Keratinocyte (primary cell): ENCODE measurements around the gene AHRR. TPM values are rescaled to one million over a fixed set of nuclear protein-coding genes. Genes with fewer than 3 reads are reported as not detected.

Experiments
- DNase-seq: peaks from one replicate; pipeline ENCODE4 v3.0.0-alpha.2; 2011; ENCODE audit warnings: low read depth, missing footprints, low spot score
- FAIRE-seq: peaks from 2 replicates; lab custom pipeline; 2011; peaks lifted over from hg19 to GRCh38; lab: Jason Lieb, UNC
- H2AFZ ChIP-seq: 2 replicates; pipeline ENCODE4 v1.6.0; 2012; ENCODE audit warnings: low read length, control low read depth, inconsistent platforms; ENCODE audit not compliant: control insufficient read depth
- H3K27ac ChIP-seq: 2 replicates; pipeline ENCODE4 v1.5.1; 2011; ENCODE audit warnings: low read length; ENCODE audit not compliant: control insufficient read depth, insufficient read depth
- H3K27me3 ChIP-seq: 3 replicates; pipeline ENCODE4 v1.6.0; 2011; ENCODE audit warnings: low read length; ENCODE audit not compliant: control insufficient read depth, insufficient read depth; ENCODE audit errors: extremely low read depth
- H3K36me3 ChIP-seq, 2 experiments: 2 replicates in 1 of 2; 3 replicates in 1 of 2; pipeline ENCODE4 v1.5.1; 2011; ENCODE audit warnings: low read length in 2 of 2, mild to moderate bottlenecking in 1 of 2; ENCODE audit not compliant: control insufficient read depth in 2 of 2, insufficient read depth in 2 of 2; ENCODE audit errors: extremely low read depth in 1 of 2
- H3K4me1 ChIP-seq: 3 replicates; pipeline ENCODE4 v1.5.1; 2011; ENCODE audit warnings: low read length; ENCODE audit not compliant: control insufficient read depth, insufficient read depth; ENCODE audit errors: extremely low read depth
- H3K4me2 ChIP-seq: 3 replicates; pipeline ENCODE4 v1.6.0; 2011; ENCODE audit warnings: low read depth, low read length; ENCODE audit not compliant: control insufficient read depth, insufficient read depth; ENCODE audit errors: extremely low read depth
- H3K4me3 ChIP-seq, 3 experiments: fragments of 200-600 bp in 1 of 3; sonication (generic) in 1 of 3; 2 replicates in 2 of 3; 3 replicates in 1 of 3; pipeline ENCODE4 v1.5.1; 2011 to 2016; ENCODE audit warnings: low read length in 3 of 3, mild to moderate bottlenecking in 3 of 3, control low read depth in 2 of 3, inconsistent platforms in 1 of 3, low read depth in 1 of 3, mixed read lengths in 1 of 3, mixed run types in 1 of 3, moderate library complexity in 1 of 3; ENCODE audit not compliant: control insufficient read depth in 2 of 3, insufficient read depth in 2 of 3; ENCODE audit errors: extremely low read depth in 1 of 3
- H3K79me2 ChIP-seq: 2 replicates; pipeline ENCODE4 v1.6.0; 2012; ENCODE audit warnings: low read length; ENCODE audit not compliant: control insufficient read depth, insufficient read depth
- H3K9ac ChIP-seq: 3 replicates; pipeline ENCODE4 v1.6.0; 2011; ENCODE audit warnings: low read length; ENCODE audit not compliant: control insufficient read depth, insufficient read depth; ENCODE audit errors: extremely low read depth
- H3K9me1 ChIP-seq: 3 replicates; pipeline ENCODE4 v1.6.0; 2011; ENCODE audit warnings: low read length; ENCODE audit not compliant: control insufficient read depth, insufficient read depth; ENCODE audit errors: extremely low read depth
- H3K9me3 ChIP-seq: 2 replicates; pipeline ENCODE4 v1.5.1; 2012; ENCODE audit warnings: low read depth, low read length; ENCODE audit not compliant: control insufficient read depth
- H4K20me1 ChIP-seq: 3 replicates; pipeline ENCODE4 v1.6.0; 2011; ENCODE audit warnings: low read length; ENCODE audit not compliant: control insufficient read depth, insufficient read depth; ENCODE audit errors: extremely low read depth
- EZH2 ChIP-seq: IDR thresholded peaks from one replicate; pipeline ENCODE4 v1.6.1; 2012; ENCODE audit warnings: inconsistent platforms, mild to moderate bottlenecking, low read length, moderate library complexity
- dilution Hi-C: fragments of 300-500 bp; cut with MboI; formaldehyde crosslinking; loops from one replicate; pipeline ENCODE4 v1.7.0; 2020; ENCODE audit warnings: low sequenced_read_pairs; ENCODE audit not compliant: extremely low pct_ligation_motif_present
- polyA plus RNA-seq, 5 experiments: library from polyadenylated mRNA; depleted of rRNA in 3 of 5; stranded (reverse) in 3 of 5; stranded (forward) in 1 of 5; unstranded in 1 of 5; fragments of >200 nt; gene quantifications; 1 replicate in 1 of 5; 2 replicates in 3 of 5; 3 replicates in 1 of 5; pipeline versions ENCODE4 v1.2.1 to v1.2.3, GENCODE V29; 2011 to 2012; ENCODE audit warnings: missing spikeins in 2 of 5, low read depth in 1 of 5, low replicate concordance in 1 of 5
- TF ChIP-seq, protein P1 (sequence below), 3 experiments: IDR thresholded peaks in 1 of 3; conservative IDR thresholded peaks in 1 of 3; optimal IDR thresholded peaks in 1 of 3; 2 replicates in 2 of 3; 3 replicates in 1 of 3; pipeline versions ENCODE3 to v1.5.1; 2011; ENCODE audit warnings: low read length in 3 of 3, mild to moderate bottlenecking in 3 of 3, moderate library complexity in 2 of 3, control low read depth in 1 of 3, inconsistent platforms in 1 of 3; ENCODE audit not compliant: insufficient read depth in 2 of 3; ENCODE audit errors: extremely low read depth in 1 of 3

AHRR gene
- polyA plus RNA-seq, 1 donor (not counting 4 experiments of a cell fraction or from before 2014, with no cell fraction given), result 0.24 TPM

DNA sequence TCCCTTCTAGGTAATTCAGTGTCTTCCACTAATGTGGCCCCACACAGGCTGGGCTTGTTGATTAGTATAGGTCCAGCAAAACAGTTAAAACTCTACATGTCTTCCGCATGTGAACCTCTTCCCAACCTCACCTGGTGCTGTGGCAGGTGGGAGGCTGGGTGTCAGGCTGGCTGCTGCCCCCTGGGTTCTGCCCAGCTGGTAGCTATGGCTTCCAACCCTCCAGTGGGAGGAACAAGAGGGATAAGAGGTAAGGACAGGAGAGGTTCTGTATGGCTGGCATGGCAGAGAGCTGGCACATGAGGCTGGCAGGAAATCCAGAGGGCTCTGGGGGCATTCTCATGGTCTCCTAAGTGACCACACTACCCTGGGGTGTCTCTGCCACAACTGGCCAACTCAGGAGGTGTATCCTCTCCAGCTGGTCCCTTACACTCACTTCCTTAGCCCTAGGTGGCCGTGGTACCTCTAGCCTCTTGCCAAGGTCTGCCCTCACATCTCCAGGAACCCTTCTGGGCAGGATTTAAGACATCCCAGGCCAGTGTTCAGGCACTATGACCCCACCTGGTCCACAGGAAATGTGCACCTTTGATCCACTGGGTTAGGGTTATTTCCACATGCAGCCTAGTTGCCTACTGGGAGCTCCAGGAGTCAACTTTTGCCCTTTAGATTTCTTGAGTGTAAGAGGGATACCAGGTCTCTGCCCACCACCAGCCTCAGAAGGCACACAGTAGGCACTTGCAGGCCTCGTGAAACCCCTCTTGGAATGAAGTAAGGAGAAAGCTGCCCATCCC lies 41.7 kb downstream of the AHRR start:
- DNase-seq, result no peak
- no peak overlapping the region for H2AFZ ChIP-seq
- H3K4me1 ChIP-seq, result no peaks in the 10 kb centered on the region
- FAIRE-seq, result no peak
- H3K4me3 ChIP-seq, result no peak overlapping the region
- no peaks in the 10 kb centered on the region for H4K20me1 ChIP-seq
- no peak overlapping the region for H3K27ac ChIP-seq
- H3K36me3 ChIP-seq, result no peaks in the 10 kb centered on the region
- no peaks in the 10 kb centered on the region for H3K79me2 ChIP-seq
- no peak overlapping the region for H3K4me2 ChIP-seq
- no peak overlapping the region for H3K9ac ChIP-seq
- no peaks in the 10 kb centered on the region for H3K9me1 ChIP-seq
- no peak for TF ChIP-seq EZH2
- TF ChIP-seq, protein P1, sequence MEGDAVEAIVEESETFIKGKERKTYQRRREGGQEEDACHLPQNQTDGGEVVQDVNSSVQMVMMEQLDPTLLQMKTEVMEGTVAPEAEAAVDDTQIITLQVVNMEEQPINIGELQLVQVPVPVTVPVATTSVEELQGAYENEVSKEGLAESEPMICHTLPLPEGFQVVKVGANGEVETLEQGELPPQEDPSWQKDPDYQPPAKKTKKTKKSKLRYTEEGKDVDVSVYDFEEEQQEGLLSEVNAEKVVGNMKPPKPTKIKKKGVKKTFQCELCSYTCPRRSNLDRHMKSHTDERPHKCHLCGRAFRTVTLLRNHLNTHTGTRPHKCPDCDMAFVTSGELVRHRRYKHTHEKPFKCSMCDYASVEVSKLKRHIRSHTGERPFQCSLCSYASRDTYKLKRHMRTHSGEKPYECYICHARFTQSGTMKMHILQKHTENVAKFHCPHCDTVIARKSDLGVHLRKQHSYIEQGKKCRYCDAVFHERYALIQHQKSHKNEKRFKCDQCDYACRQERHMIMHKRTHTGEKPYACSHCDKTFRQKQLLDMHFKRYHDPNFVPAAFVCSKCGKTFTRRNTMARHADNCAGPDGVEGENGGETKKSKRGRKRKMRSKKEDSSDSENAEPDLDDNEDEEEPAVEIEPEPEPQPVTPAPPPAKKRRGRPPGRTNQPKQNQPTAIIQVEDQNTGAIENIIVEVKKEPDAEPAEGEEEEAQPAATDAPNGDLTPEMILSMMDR (optimal IDR thresholded peaks at IDR 0.05 in 1 of 3, IDR thresholded peaks at IDR 0.05 in 1 of 3, conservative IDR thresholded peaks at IDR 0.05 in 1 of 3; ENCODE audit: extremely low read depth in 1 of 3, insufficient read depth in 2 of 3, low read length in 3 of 3), result no peak
- H3K9me3 ChIP-seq, result no peaks in the 10 kb centered on the region
- H3K27me3 ChIP-seq, result peaks cover 11% of the 10 kb centered on the region
- dilution Hi-C loops, result no loop called here

GRCh38 chr5:364497-364896 lies 43.0 kb downstream of the AHRR start:
- no peak overlapping the region for H3K9ac ChIP-seq
- no peak overlapping the region for H3K4me3 ChIP-seq
- no peaks in the 10 kb centered on the region for H3K79me2 ChIP-seq
- no peaks in the 10 kb centered on the region for H3K4me1 ChIP-seq
- no peaks in the 10 kb centered on the region for H4K20me1 ChIP-seq
- no peak for TF ChIP-seq EZH2
- TF ChIP-seq, protein P1 (optimal IDR thresholded peaks at IDR 0.05 in 1 of 3, IDR thresholded peaks at IDR 0.05 in 1 of 3, conservative IDR thresholded peaks at IDR 0.05 in 1 of 3; ENCODE audit: extremely low read depth in 1 of 3, insufficient read depth in 2 of 3, low read length in 3 of 3), result no peak
- FAIRE-seq (no peak), DNase-seq (no peak)
- dilution Hi-C loops, result no loop called here
- no peaks in the 10 kb centered on the region for H3K9me3 ChIP-seq
- no peak overlapping the region for H2AFZ ChIP-seq
- H3K27ac ChIP-seq, result no peak overlapping the region
- H3K36me3 ChIP-seq, result no peaks in the 10 kb centered on the region
- no peaks in the 10 kb centered on the region for H3K9me1 ChIP-seq
- H3K4me2 ChIP-seq, result no peak overlapping the region
- peaks cover 11% of the 10 kb centered on the region for H3K27me3 ChIP-seq
